HUDEP-2 (cell line): ENCODE measurements around the gene CCDC157.
"Not testable (repeated sequence)": the region's sequence is repeated elsewhere in the genome, so short reads cannot be mapped to it uniquely, and the experiment has no call there.

Source experiments
- DNase-seq, 76 experiments: peaks; one replicate each; lab custom pipeline; 2025; ENCODE audit not compliant: unreplicated experiment in 76 of 76; lab: John Stamatoyannopoulos, UW

Gene CCDC157

DNA sequence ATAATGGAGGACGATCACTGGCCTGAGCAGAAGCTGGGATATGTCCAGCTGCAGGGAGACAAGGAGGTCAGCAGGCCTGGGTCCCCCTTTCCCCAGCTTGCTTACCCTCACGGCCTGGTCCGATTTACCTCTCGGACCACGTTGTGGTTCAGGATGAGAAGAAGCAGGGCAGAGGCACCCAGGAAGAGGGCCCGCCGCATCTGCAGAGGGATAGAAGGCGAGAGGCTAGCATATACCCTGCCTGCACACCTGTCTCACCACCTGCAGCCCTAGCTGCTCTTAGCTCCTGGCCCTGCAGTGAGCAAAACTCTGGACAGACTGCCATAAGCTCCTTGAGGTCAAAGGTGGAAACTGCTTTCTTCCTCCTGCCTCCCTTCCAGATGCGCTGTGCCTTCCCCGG, 29.1 kb downstream of the CCDC157 start:
- no peak for DNase-seq

DNA sequence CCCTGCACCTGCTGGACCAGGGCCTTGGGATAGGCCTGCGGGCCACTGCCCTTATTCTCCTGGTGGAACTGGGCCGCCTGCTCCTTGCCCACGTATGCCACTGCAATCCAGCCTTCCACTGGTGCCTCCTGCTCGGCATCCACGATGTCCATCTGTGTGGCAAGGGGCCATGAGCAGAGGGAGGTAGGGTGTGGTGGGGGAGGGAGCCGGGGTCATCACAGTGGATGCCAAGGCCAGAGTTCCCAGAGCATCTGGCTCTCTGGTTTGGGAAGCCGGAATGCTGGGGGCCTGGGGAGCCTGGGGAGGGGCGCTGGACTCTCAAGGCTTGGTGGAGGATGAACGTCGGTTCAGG, 29.8 kb downstream of the CCDC157 start:
- no peak for DNase-seq

DNA sequence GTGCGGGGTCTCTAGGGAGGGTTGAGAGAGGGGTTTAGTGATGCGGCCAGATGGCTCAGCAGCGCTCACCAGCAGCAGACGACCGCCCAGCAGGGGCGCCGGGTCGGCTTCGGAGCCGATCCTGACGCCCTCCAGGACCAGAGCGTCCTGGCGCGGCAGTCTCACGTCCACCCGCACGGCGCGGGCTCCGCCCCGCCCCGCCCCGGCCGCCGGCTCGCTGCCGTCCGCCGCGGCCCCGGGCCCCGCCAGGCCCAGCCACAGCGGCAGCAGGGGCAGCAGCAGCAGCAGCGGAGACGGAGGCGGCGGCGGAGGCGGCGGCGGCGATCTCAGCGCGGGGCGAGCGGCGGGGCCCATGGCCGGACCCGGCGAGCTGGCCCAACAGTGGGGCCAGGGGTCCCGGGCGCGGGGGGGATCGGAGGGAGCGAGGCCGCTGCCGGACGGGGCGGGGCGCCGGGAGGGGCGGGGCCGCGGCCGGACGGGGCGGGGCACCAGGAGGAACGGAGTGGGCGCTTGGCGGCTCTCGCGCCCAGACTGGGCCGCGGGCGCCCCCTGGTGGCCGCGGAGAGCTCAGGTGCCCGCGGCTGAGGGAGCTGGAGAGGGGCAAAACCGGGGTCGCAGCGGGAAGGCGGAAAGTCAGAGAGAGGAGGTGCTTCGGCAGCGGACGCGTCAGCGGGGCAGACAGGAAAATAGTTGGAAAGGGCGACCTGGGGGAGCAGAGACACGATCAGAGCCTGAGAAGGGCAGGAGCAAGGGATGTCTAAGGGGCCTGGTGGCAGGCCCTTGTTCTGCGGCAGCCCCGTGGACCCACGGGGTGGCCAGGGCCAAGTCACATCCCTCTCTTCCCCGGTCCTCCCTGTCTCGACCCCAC, 30.4 kb downstream of the CCDC157 start, which contains the start of gene RNF215:
Gene RNF215 (minus strand): TSS at position 452 of the 868 bp plus-strand sequence. CDS start 98 bp downstream, at position 354.
- DNase-seq = peak in 67 of 76 experiments; percentile 16 to 95 (median 64)

DNA sequence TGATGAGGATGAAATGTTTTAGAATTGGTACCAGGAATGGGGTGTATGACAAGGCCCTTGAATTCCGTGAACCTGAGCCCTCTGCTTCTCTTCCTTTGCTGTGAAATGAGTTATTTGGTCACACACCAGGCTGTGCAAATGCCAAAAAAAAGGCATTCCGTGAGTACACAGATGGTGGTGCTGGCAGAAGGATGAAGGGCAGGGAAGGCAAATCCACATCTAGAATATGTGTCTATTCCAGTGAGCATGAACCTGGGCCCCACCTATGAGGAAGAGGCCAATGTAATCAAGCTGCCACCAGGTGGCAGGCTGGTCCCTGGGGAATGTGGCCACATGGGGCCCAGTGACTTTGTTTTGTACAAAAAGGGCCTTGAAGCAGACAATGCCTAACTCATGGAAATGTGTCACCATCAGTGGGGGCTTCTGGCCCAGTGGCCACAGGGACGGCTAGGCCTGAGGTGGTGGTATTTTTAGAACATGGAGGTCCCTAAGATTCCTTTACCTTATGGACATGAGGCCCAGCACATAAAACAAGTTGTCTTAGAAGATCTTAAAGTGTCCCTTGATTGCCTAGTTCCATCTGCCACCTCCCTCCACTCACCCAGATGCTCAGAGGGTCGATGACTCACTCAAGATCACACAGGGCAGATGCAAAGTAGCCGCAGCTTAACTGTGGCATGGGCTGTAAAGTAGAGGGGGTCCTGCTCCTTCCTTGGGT, 34.3 kb downstream of the CCDC157 start:
- DNase-seq = peak in 69 of 76 experiments; percentile 32 to 85 (median 68)

DNA sequence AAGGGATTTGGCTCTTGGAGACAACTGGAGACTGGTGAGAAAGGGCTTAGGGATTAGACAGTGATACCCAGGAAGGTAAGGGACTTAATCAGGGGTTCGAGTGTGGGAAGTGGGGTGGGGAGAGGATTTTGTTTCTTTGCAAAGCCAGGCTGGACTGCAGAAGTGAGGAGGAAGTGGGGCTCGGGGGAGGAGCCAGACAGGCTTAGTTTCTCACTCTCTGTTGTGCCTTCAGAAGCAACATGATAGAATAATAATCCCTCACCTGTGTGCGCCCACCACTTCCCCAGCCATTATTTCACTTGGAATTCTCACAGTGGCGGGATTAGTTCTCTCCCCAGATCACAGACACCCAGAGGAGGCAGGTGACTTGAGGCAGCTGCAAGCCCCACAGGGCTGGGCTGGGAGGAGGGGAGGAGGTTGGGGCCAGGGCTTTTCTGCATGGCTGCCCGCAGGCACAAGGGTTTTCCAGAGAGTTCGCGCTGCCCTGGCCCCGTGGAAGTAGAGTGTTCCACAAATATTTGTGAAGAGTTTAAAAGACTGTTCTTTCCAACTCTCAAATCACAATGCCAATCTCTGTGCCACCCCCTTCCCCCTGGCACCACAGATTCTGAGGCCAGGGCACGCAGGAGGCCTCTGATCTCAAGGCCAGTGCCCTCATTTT, 36.0 kb downstream of the CCDC157 start:
- peak in 3 of 76 experiments; percentile 7 to 15 (median 12) for DNase-seq

DNA sequence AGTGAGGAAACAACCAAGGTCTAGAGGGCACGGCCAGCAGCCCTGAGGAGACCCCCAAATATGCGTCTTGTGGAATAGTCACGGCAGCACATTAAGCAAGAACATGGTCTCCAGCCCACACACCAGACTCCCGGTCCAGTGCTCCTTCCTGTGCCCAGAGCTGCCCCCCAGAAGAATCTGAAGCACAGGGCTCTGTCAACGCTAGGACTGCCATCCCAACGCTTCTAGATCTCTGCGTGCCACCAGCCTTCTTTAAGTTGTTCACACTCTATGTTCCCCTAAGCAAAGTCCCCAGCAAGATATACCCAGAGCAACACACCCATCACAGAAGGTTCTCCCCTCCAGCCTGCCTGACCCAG, 36.5 kb downstream of the CCDC157 start:
- DNase-seq = no peak

DNA sequence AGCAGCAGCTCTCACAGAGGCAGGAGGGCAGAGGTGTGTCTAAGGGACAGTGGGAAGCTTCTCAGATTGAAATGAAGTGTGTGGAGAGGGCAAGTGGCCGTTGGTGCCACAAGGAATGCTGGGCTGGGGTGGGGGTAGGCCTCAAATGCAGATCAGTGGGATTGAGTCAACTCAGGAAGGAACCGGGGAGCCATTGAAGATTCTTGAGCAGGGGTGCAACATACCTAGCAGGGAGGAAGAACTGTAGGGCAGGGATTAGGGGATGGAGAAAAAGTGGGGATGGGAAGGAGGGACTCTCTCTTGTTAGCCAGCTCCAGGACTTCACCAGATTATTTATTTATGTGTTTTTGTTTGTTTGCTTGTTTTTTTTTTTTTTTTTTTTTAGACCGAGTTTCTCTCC, 37.1 kb downstream of the CCDC157 start:
- no peak for DNase-seq

DNA sequence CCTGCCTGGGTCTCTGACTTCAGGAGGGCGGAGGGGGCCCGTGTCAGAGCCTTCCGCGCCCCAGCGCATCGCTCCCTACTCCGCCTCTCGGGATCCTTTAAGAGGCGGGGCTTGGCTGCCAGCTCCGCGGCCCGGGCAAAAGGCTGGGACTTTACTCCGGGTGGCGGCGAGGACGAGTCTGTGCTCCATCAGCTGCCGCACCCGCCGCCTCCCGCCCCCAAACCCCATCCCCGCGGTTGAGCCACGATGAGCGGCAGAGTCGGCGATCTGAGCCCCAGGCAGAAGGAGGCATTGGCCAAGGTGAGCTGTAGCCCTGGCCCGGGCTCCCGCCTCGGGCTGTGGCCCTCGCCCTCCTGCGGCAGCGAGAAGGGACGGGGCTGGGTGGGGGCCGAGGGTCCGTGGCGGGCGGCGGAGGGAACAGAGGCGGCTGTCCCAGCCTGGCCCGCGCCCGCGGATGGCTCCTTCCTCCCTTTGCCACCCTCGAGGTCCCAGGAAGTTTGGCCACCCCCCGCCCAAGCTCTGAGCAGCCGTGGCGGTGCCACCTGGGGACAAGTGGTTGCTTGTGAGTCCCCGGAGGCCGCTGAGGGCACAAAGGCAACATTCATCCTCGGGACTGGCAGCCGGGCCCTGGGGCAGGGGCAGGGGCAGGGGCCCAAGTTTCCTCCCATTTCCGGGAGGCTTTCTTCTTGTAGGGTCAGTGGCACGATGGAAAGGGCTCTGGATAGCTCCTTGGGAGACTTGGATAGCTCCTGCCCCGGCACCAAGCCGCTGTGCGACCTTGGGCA, 40.3 kb downstream of the CCDC157 start, which contains the start of gene SEC14L2:
Gene SEC14L2 (plus strand): TSS at position 148 of the 785 bp plus-strand sequence. CDS start 99 bp downstream, at position 247.
- peak in 69 of 76 experiments; percentile 28 to 82 (median 66) for DNase-seq

DNA sequence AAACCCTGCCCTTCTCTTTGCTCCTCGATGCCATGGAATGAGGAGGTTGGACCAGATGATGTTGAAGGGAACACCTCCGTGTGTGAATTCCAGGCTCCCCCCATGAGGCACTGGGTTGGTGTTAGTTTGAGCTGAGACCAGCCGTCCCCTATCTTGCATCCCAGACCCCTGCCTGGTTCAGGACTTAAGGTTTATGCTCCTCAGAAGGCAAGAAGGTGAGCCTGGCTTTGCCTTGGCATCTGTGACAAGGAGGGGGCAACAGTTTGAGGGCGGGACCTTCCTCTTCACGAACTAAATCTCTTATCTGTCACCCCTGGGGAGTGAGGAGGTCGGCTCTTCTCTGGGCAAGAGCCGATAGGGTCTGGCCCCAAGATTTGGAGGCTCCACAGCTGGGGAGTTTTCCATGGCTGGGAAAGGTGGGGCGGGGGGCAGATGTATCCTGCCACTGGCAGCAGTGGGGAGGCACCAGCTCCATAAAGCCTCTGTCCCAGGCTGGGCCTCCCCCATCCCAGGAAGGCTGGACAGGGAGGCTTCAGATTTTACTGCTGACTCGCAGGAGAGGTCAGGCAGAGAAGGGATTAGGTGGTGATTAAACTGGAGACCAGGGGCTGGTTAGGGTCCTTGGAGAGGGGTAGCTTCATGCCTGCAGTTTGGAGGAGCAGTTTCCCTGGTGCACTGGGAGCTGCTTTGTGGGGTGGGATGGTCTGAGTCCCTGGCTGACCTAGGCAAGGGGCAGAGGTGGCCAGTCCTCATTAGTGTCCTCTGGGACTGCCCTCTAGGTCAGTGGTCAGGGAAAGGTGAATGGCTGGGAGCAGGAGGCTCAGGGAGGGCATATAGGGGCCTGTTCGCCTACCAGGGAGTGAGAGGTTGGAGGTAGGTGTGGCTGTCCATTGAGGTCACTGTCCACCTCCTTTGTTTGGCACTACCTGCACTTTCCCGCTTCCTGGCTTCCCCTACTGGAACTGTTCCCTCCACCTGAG, 41.1 kb downstream of the CCDC157 start:
- peak in 51 of 76 experiments; percentile 12 to 69 (median 38) for DNase-seq

DNA sequence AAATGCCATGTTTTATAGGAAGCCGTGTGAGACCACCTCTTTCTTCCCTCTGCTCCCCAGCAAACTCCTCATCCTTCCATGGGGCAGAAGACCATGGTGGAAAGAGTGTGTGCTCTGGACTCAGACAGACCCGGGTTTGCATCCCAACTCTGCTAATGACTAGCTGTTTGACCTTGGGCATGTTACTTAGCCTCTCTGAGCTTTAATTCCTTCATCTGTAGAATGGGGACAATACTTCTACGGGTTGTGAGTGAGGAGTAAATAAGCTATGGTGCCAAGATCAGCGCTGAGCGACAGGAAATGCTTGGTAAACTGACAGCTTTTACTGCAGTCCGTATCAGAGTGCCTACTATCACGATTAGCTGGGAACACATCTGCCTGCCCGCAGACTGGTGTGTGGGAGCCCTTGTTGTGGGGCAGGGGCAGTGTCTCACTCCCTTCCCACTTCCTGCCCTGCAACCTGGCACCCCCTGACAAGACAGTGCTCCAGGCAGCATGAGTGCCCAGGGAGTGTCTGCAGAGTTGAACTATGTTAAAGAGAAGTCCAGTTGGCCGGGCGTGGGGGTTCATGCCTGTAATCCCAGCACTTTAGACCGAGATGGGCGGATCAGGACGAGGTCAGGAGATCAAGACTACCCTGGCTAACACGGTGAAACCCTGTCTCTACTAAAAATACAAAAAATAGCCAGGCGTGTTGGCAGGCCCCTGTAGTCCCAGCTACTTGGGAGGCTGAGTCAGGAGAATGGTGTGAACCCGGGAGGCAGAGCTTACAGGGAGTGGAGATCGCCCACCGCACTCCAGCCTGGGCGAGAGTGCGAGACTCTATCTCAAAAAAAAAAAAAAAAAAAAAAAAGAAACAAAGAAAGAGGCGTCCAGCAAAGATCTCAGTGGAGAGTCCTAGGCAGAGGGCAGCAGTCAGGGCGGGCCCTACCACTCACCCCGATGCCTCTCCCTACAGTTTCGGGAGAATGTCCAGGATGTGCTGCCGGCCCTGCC, 42.2 kb downstream of the CCDC157 start:
- peak in 74 of 76 experiments; percentile 41 to 93 (median 80) for DNase-seq

DNA sequence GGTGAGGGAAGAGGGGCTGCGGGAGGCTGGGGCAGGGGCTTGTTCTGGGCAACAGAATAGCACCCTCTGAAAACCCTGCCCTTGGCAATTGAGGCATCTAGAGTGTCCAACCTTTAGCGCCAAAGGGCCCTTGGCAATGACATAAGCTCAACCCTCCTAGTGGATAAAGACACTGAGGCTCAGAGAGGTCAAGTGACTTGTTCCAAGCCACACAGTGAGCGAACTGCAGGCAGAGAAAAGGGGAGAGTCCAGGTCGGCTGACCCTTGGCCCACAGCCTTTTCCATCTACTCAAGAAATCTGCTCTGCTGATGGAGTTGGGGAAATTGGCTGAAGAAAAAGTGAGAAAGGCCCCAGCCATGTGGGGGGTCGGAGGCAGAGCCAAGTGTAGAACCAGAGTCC, 42.9 kb downstream of the CCDC157 start:
- DNase-seq = peak in 1 of 76 experiments; percentile 12

DNA sequence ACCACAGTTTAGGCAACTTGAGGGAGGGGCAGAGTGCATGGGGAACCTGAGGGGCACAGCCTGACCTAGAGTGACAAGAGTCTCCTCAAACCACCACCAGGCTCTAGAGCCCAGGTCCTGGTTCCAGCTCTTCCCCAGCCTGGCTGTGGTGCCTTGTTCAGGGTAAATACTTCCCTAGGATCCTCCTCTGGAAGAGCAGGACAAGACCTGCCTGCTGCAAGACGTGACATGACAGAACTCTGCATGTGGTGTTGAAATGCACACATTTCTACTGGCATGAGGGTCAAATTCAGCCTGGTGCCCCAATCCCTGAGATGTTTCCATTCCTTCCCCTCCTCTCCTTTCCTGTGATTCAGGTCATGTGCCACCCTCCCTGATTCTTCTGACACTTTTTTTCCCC, 43.4 kb downstream of the CCDC157 start:
- DNase-seq = no peak

DNA sequence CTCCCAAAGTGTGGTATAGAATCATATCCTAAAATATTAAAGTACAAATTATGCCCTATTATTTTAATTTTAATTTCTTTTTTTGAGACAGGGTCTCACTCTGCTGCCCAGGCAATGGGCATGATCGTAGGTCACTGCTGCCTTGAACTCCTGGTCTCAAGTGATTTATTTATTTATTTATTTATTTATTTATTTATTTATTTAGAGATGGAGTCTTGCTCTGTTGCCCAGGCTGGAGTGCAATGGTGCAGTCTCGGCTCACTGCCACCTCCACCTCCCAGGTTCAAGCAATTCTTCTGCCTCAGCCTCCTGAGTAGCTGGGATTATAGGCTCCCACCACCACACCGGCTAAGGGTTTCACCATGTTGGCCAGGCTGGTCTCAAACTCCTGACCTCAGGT, 44.2 kb downstream of the CCDC157 start:
- not testable (repeated sequence) for DNase-seq

DNA sequence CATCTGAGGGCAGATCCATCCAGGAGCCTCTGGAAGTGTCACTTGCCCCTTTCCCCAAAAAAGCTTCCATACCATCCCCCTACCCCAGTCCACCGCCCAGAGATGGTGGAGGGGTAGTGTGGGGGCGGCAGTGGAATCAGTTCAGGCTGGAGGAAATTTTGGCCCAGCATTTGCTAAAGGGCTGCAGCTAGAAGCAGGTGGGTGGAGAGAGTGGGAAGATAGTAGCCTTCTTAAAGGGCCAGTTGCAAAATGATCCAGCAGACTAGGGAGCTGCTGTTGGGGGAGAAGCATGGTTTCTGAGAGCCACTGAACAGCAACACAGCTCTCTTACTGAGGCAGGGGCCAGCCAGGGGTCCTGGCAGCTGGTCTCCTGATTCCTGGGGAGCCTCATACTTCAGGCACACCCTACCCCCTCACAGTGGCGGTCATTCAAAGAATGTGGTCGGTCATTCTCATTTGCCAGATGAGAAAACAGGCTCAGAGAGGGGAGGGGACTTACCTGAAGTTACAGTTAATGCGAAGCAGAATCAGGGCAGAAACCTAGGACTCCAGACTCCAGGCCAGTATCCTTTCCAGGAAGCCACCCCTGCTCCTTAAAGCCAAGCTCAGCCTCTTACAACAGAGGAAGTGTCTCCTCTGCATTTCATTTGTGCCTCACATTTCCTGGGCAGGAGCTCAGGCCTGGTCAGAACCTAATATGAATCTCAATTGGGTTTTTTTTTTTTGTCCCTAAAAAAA, 45.4 kb downstream of the CCDC157 start:
- peak in 22 of 76 experiments; percentile 10 to 57 (median 30) for DNase-seq

DNA sequence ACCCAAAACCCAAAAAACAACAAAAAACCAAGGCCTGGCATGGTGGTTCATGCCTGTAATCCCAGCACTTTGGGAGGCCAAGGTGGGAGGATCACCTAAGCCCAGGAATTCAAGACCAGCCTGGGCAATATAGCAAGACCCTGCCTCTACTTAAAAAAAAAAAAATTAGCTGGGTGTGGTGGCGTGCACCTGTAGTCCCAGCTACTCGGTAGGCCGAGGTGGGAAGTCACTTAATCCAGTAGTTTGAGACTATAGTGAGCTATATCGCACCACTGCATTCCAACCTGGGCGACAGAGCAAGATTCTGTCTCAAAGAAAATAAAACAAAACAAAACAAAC, 45.9 kb downstream of the CCDC157 start:
- DNase-seq = not testable (repeated sequence)

DNA sequence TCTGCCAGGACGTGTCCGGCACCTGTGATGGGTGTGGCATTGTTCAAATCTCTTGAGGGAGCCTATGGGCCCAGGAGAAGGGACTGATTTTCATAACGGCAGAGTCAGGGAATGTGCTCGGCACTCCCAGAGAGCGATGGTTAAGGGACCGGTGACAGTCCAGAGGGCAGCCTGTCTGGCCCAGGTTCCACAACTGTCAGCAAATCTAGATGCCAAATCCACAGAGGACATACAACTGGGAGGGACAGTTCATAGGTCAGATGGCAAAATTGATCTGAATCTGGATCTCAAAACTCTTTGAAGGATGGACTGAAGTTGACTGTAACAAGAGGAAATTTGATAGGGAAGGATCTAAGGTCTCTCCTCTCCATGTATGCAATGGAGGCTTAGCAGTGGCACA, 47.5 kb downstream of the CCDC157 start:
- no peak for DNase-seq

DNA sequence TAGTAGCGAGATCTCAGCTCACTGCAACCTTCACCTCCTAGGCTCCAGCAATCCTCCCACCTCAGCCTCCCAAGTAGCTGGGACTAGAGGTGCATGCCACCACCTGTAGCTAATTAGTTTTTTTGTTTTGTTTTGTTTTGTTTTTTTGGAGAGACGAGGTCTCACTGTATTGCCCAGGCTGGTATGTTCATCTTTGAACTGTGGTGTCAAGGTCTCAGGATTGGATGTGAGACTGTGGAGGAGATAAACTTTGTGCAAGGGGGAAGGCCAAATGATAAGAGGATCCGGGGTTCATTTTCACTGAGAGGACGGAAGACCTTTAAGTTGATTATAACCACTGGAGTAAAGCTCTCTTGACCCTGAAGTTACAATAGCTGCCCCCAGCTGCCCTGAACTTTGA, 48.9 kb downstream of the CCDC157 start:
- no peak for DNase-seq
